Omental fat pad (tissue), 4 donors: ENCODE measurements around the gene FRMD4A. TPM values are rescaled to one million over a fixed set of nuclear protein-coding genes. Genes with fewer than 3 reads are reported as not detected.
"Not testable (repeated sequence)": the region's sequence is repeated elsewhere in the genome, so short reads cannot be mapped to it uniquely, and the experiment has no call there.

Experiments
- ATAC-seq: fragments of 150-250 bp; one replicate; pipeline ENCODE4 v1.9.1; 2016; ENCODE audit warnings: mild to moderate bottlenecking, moderate library complexity; ENCODE audit not compliant: low FRiP score
- DNase-seq: peaks from one replicate; pipeline ENCODE4 v3.0.0-alpha.2; 2019; ENCODE audit warnings: low spot score
- total RNA-seq, 4 donors: library from RNA; depleted of rRNA; stranded (reverse); fragments of >200 nt; gene quantifications; one replicate each; pipeline ENCODE4 v1.1.0, GENCODE V29; 2016
- TF ChIP-seq, protein P1 (sequence below), 3 donors: fragments of 450-650 bp; IDR thresholded peaks; one replicate each; pipeline ENCODE4 v1.5.1; 2016 to 2017; ENCODE audit warnings: antibody characterized with exemption in 3 of 3, mild to moderate bottlenecking in 3 of 3, moderate library complexity in 2 of 3

Gene FRMD4A
- total RNA-seq, 4 donors from 2014 or later: 66.8 to 119 (median 81.6) TPM

DNA sequence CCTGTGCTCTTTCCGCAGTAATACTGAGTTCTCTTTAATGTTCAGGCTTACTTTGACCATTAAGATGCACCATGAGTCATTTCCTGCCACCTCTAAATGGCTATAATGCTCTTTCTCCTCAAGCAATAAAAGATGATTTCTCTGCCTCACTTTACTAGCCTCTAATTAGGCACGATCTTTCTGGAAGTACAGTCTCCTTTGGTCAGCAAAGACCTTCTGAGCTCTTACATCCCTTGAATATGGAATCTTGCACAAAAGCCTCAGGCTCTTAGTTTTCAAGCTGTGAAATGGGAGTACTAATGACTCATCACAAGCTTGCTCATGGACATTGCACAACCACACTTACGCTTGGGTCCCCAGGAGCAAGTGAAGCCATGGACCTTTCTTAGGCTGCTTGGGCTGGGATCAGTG lies 85.9 kb downstream of the FRMD4A start:
- ATAC-seq: no peak
- DNase-seq: no peak
- TF ChIP-seq, protein P1, sequence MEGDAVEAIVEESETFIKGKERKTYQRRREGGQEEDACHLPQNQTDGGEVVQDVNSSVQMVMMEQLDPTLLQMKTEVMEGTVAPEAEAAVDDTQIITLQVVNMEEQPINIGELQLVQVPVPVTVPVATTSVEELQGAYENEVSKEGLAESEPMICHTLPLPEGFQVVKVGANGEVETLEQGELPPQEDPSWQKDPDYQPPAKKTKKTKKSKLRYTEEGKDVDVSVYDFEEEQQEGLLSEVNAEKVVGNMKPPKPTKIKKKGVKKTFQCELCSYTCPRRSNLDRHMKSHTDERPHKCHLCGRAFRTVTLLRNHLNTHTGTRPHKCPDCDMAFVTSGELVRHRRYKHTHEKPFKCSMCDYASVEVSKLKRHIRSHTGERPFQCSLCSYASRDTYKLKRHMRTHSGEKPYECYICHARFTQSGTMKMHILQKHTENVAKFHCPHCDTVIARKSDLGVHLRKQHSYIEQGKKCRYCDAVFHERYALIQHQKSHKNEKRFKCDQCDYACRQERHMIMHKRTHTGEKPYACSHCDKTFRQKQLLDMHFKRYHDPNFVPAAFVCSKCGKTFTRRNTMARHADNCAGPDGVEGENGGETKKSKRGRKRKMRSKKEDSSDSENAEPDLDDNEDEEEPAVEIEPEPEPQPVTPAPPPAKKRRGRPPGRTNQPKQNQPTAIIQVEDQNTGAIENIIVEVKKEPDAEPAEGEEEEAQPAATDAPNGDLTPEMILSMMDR (IDR thresholded peaks at IDR 0.05): no peak

DNA sequence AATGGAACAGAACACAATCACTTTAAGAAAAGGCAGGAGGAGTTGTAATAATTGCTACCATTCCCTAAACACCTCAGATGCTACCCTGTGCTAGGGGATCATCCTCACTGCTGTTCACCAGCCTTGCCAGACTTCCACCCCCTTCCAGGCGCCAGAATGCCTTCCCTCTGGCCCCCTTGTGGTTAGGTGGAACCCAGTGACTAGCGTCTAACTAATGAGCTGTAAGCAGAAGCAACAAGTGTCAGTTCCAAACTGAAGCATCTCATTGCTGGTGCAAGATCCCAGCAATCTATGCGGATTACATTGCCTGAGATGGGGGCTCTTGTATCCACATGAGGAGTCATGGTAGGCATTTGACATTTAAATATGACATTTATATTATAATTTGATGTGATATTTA lies 86.6 kb downstream of the FRMD4A start:
- ATAC-seq (no peak), DNase-seq (no peak)
- TF ChIP-seq, protein P1 (IDR thresholded peaks at IDR 0.05): no peak

GRCh38 chr10:14243221-14243620 lies 87.5 kb downstream of the FRMD4A start:
- ATAC-seq (no peak), DNase-seq (no peak)
- TF ChIP-seq, protein P1 (IDR thresholded peaks at IDR 0.05): no peak

DNA sequence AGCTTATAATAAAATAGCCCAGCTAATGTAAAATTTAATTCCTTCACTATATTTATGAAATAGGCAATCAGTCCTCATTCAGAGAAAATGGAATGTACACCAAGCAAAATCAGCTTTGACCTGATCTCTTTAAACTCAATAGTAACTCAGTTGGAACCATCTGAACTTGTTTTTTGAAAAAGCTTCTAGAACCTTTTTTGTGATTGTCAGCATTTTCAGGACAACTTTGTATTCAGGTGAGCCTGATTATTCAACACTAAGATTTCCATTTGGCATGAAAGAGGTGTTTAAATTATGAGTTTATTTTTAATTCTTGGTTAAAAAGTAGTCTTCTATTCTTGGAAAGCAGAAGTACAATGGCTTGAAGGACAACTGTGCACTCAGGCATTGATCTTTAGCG lies 89.5 kb downstream of the FRMD4A start:
- ATAC-seq (no peak), DNase-seq (no peak)
- TF ChIP-seq, protein P1 (IDR thresholded peaks at IDR 0.05): no peak

- no peak for ATAC-seq
- DNase-seq: no peak
- TF ChIP-seq, protein P1 (IDR thresholded peaks at IDR 0.05): no peak
Measured at GRCh38 chr10:14240253-14241189, 90.2 kb downstream of the FRMD4A start.

GRCh38 chr10:14238659-14239058 lies 92.1 kb downstream of the FRMD4A start:
- not testable (repeated sequence) for DNase-seq, ATAC-seq

DNA sequence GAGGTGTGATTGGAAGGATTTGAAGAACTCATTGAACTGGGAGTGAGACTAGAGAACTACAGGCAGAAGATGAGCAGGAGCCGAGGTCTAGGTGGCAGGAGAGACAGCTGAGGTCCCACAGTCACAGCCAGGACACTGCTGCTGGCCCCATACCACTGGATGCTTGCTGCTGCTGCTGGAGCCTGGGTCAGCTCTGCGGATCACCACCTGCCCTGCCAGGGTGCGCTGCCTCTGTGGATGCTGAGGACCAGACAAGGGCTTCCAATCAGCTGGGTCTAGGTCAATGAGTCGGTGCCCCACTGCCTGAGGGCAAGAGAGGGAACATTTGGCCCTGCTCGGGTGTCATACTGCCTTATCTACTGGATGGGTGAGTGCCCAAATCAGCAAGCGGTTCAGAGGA lies 94.4 kb downstream of the FRMD4A start:
- no peak for ATAC-seq
- DNase-seq: no peak
- TF ChIP-seq, protein P1 (IDR thresholded peaks at IDR 0.05): no peak
